Embryonic facial prominence (tissue), 1 donor: Measurements from ENCODE around the gene SPATS2.
"Not testable (repeated sequence)": the region's sequence is repeated elsewhere in the genome, so short reads cannot be mapped to it uniquely, and the experiment has no call there.

Source experiments
- DNase-seq: peaks from one replicate; pipeline ENCODE4 v3.0.0-alpha.2; 2016; ENCODE audit errors: extremely low spot score

SPATS2 gene

DNA sequence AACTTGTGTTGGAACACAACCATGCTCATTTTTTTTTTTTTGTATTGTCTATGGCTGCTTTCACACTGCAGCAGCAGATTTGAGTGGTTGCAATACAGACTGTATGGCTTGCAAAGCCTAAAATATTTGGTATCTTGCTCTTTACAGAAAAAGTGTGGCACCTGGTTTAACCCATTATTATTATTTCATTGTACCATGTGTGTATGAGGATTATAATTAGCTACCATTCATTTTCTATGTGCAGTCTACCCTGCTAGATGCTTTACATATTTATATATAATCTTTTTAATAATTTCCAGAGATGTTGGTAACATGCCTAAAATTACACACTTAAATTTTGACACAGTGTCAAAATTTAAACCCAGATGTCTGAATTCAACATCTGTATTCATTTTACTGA lies 37.7 kb downstream of the SPATS2 start:
- no peak for DNase-seq

DNA sequence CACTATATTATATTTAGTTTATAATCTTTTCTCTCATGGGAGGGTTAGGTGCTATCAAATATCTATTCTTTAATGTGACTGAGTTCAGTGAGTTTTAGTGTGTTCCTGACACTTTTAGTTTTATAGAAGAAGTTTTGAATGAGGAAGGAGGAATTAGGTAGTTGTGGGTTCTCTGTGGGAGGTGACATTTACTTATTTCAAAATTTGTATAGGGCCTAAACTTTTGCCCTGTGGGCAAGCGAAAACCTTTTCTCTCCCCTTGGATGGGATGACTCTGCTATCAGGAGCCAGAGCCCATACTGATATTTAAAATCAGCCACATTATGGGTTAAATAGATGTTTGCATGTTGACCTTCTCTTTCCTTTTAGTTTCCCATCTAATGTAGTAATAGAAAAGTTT lies 43.6 kb downstream of the SPATS2 start:
- DNase-seq: no peak

DNA sequence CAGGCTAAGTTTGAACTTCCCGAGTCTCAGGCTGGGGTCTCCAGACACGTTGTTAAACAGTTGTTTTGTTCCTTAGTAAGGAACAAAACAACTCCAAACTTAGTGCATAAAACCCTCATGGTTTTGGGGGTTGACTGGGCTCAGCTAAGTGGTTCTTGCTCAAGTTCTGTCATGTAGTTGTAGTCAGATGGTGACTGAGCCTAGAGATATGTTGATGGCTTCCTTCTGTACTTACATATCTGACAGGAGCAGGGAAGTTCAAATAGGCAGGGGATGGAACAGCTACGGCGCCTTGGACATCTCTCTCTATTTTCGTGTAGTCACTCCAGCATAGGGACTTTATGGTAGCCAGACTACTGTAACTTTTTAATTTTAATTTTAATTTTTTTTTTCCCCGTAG lies 45.7 kb downstream of the SPATS2 start:
- no peak for DNase-seq

DNA sequence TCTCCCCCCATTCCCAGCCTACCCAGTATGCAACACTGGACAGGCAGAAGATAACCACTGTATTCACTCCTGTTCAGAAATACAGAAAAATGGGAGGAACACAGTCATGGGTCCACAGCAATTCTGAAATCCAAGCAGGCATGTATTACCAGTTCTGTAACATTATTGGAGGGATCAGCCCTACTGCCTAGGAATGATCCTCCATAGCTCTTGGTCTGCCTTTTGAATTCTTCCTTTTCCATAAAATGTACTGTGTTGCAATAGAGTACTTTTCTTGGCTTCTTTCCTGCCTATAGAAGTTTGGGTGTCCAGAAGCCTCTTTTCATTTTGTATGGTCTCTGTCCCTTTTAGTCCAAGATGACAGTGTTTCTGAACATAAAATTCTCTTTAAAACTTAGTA lies 46.5 kb downstream of the SPATS2 start:
- no peak for DNase-seq

DNA sequence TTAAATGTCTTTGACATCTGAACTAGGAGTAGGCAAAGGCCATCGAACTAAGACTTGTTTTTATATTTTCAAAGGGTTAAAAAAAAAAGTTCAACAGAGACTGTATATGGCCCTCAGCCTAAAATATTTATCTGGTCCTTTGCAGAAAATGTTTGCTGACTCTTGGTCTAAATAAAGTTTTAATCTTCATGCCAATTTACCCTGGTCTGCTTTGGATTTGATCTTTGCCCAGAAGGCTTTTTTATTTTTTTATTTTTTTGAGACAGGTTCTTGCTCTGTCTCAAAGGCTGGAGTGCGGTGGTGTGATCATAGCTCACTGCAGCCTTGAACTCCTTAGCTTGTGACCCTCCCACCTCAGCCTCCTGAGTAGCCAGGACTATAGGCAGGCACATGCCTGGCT lies 47.1 kb downstream of the SPATS2 start:
- no peak for DNase-seq

DNA sequence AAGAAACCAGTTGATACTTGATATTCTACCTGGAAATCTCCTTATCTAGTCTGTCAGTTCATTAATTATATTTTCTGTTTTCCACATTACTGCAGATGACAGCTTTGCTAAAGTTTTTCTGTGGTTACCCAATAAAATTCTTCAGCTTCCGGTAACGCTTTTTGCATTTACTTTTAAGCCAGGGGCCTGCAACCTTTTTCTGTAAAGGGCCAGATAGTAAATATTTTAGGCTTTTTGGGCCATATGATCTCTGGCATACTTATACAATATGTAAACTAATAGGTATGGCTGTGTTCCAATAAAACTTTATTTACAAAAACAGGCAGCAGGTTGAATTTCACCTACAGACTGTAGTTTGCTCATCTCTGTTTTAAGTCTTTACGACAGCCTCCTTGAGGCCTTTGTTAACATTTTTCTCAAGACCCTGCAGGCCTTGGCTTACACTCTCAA lies 48.3 kb downstream of the SPATS2 start:
- no peak for DNase-seq

DNA sequence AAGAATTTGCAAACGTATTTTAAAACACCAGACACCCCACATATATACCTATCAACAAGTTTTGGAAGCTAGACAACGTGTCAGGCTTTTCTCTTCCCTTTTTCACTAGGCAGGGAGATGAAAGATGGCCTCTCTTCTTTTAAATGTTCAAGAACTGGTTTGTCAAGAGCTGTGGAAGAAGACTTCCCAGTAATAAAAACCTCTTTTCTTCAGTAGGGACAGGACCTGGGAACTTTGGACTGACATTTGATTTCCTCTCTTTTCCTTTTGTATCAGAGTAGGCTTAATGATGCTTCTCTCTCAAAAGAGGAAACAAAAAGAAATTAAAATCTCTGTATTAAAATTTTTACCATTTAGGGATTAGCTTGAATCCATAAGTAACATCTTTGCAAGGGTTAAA lies 49.6 kb downstream of the SPATS2 start:
- DNase-seq: no peak

DNA sequence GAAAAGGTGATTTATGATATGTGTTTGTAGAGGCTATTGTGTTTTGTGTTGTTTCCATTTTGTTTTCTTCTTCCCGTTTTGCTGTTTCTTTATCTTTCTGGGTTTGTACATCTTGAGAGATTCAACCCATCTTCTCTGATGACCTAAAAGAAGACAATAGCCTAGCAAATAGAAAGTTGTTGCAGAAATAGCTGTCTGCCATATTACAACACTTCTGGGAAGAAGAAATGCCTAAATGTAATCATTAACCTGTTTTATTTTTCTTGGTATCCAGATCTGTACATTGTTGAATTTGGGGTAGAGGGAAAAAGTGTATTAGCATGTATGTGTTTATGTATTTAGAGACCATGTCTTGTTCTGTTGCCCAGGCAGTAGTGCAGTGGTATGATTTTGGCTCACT lies 50.3 kb downstream of the SPATS2 start:
- DNase-seq: no peak

DNA sequence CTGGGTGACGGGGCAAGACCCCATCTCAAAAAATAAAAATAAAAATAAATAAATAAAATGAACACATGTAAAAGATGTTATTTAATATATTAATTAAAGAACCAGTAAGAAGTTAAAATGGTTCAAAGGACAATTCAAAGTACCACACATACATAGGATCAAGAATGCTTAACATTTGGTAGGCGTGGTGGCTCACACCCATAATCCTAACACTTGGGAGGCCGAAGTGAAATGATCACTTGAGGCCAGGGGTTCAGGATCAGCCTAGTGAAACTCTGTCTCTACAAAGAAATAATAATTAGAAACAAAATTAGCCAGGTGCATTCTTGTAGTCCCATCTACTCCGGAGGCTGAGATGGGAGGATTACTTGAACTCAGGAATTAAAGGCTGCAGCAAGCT lies 53.3 kb downstream of the SPATS2 start:
- no peak for DNase-seq

DNA sequence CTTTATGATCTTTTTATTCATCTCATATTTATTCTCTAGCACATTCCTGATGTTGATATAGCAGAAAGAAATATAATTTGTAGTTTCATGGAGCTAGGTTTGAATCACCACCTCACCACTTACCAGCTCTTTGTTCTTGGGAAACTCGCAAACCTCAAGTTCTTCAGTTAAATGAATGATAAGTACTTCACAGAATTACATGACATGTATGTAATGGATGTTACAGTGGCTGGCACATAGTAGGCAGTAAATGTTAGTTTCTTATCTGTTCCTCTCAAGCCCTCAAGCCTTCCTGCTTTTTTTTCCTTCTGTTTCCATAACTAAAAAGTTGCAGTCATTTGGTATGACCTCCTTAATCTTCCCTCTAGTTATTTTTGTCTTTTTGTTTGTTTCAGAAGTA lies 54.9 kb downstream of the SPATS2 start:
- no peak for DNase-seq

DNA sequence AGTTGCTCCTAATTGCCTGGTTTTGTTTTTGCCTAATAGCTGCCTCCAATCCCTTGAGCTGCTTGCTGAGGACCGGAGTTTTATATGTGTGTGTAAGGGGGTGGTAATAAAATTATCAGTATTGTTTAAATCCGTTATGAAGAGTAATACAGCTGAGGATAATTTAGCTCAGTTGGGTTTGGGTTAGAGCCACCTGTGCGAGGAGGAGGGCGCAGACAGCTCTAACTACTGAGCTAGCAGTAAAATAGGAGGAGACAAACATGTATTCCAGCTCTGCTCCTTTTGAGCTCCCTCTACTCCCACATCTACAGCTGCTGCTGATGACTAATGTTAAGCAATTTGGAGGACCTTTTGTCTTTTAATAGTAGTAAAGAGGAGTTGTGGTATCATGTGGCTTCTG lies 61.5 kb downstream of the SPATS2 start:
- DNase-seq: no peak

DNA sequence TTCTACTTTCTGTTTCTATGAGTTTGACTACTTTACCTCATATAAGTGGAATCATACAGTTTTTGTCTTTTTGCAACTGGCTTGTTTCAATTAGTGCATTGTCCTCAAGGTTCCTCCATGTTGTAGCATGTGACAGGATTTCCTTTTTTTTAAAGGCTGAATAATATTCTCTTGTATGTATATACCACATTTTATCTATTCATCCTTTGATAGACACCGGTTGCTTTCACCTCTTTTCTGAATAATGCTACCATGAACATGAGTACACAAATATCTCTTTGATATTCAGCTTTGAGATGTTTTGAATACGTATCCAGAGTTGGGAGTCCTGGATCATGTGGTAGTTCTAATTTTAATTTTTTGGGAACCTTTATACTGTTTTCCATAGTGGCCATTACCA lies 65.4 kb downstream of the SPATS2 start:
- DNase-seq: no peak

DNA sequence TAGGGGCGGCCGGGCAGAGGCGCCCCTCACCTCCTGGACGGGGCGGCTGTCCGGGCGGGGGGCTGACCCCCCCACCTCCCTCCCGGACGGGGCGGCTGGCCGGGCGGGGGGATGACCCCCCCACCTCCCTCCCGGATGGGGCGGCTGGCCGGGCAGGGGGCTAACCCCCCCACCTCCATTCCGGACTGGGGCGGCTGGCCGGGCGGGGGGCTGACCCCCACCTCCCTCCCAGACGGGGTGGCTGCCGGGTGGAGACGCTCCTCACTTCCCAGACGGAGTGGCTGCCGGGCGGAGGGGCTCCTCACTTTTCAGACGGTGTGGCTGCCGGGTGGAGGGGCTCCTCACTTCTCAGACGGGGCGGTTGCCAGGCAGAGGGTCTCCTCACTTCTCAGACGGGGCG lies 69.5 kb downstream of the SPATS2 start:
- DNase-seq: not testable (repeated sequence)

DNA sequence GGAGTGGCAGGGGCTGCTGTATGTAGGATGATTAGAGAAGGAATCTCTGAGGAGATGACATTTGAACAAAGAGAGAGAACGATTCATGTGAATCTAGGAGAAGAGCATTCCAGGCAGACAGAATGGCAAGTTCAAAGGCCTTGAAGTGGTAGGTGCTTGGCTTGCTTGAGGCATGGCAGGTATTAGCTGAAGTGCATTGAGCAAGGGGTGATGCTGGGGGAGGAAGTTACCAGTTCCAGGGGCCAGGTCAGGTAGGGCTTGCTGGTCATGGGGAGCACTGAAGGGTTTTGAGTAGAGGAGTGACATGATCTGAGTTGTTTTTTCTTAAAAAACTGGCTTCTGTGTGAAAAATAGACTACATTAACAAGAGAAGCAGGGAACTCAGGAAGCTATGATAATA lies 71.8 kb downstream of the SPATS2 start:
- no peak for DNase-seq

DNA sequence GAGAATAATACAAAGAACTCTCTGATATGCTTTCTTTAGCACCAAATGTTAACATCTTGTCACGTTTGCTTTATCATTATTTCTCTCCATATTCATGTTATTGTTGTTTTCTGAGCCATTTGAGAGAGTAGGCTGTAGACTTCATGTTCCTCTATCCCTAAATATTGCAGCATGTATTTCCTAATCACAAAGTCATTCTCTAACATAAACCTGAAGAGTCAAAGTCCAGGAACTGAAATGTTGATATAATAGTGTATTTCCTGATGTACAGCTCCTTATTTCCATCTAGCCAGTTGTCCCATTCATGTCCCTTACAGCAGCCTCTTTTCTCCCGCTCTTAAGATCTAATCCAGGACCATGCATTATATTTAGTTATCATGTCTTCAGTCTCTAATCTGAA lies 72.8 kb downstream of the SPATS2 start:
- DNase-seq: no peak

DNA sequence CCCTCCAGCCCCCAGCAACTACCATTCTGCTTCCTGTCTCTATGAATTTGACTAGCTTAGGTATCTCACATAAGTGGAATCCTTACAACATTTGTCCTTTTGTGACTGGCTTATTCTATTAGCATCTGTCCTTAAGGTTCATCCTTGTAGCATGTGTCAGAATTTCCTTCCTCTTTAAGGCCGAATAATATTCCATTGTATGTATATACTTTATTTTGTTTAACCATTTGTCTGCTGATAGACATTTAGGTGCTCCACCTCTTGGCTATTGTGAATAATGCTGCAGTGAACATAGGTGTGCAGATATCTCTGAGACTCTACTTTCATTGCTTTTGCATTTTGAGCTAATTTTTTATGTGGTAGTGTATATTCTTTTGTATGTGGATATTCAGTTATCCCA lies 75.7 kb downstream of the SPATS2 start:
- no peak for DNase-seq

DNA sequence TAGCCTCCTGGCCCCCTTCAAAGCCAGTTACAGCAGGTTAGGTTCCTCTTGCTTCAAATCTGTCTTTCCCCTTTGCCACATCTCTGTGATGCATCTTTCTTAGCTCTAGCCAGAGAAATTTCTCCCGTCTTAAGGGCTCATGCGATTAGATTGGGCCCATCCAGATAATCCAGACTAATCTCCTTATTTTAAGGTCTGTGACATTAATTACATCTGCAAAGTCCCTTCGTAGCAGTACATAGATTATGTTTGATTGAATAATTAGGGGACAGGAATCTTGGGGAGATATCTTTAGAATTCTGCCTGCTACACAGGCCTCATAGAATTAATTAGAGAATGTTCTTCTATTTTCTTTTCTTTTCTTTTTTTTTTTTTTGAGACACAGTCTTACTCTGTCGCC lies 79.3 kb downstream of the SPATS2 start:
- no peak for DNase-seq

DNA sequence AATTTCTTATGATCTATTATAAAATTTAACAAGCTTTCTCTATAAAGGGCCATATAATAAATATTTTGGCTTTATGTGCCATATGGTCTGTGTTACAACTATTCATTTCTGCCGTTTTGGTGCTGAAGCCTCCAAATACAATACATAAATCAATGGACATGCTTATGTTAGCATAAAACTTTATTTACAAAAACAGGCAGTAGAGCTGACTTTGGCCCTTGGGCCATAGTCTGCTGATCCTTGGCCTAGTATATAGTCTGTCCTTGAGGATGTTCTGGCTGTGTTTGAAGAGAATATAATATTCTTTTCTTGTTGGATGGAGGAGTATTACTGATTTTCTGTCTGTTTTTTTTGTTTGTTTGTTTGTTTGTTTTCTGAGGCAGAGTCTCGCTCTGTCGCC lies 81.6 kb downstream of the SPATS2 start:
- DNase-seq: no peak

DNA sequence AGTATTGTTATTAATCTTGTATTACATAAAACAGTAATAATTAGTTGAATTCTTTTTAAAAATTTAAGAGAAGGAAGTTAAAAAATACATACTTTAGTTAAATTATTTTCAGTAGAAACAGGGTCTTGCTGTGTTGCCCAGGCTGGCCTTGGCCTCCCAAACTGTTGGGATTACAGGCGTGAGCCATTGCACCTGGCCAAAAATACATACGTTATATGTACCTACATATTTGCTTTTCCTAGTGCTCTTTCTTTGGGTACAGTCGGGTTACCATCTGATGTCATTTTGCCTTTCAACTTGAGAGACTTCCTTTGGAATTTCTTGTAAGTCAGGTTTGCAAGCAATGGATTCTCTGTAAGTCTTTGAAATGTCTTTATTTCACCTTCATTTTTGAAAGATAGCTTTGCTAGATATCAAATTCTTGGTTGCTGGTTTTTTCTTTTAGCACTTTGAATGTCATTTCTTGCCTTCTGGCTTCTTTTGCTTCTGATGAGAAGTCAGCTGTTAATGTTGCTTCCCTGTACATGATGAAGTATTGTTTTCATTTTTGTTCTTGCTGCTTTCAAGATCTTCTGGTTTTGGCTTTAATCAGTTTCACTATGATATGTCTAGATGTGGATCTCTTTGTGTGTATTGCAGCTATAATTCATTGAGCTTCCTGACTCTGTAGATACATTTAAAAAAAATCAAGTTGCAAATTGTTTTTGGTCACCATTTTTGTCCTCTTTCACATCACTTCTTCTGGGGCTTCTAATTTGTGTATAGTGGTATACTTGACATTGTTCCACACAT lies 84.4 kb downstream of the SPATS2 start:
- no peak for DNase-seq

DNA sequence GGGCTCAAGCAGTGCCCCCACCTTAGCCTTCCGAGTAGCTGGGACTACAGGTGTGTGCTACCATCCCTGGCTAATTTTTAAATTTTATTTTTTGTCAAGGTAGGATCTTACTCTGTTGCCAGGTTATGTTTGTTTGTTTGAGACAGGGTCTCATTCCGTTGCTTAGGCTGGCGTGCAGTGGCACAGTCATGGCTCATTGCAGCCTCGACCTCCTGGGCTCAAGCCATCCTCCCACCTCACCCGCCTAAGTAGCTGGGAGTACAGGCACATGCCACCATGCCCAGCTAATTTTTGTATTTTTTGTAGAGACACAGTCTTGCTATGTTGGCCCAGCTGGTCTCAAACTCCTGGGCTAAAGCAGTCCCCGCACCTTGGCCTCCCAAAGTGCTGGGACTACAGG lies 88.2 kb downstream of the SPATS2 start:
- no peak for DNase-seq

DNA sequence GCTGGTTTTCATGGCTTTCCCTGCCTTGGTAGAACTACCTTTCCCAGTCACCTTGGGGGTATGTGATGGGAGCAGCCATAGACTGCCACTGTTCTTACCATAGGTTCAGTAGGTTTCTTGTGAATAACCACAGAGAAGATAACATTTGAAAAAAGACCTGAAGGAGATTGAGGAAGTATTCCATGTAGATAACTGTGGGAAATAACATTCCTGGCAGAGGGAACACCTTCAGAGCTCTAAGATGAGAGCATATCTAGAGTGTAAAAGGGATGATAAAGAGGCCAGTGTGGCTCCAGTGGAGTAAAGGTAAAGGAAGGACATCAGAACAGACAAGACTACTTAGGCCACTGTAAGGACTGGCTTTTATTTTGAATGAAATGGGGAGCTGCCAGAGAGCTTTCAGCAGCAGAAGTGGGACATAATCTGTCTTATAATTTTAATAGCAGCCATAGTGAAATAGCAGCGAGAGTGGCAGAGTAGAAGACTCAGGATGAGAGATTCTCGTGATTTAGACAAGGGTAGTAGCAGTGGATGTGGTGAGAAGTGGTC lies 88.9 kb downstream of the SPATS2 start:
- no peak for DNase-seq

DNA sequence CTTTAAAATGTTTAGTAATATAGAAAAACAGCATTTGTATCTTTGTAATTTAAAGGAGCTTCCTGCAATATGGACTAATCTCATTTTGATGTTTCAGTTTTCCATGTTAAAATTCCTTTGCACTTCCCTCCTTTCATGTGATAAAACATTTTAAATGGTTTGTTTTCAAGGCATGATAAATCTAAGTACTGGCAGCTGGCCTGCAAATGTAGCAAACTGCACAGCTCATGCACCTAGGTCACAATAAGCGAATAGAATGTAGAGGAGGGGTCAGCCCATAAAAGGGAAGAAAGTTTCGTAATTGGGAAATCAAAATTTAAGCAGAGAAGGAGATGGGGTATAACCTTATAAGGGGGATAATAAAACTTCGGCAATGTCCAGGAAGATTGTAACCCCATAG lies 91.6 kb downstream of the SPATS2 start:
- no peak for DNase-seq

DNA sequence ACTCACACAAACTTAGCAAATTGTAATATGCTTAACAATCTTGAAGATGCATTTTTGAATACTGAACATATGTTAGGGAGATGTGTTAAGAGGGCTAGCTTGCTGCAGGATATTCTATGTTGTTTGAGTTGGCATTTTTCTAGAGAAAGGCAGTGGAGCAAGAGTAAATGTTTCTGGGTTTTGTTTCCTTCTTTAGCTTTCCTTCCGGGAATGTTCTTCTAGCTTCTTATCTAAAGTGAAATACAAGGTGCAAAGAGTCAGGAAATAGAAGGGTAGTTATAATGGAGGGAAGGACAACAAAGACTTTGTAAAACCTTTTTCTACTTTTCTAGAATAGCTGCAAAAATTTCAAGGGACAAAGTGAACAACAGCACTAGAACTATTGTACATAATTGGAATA lies 94.0 kb downstream of the SPATS2 start:
- DNase-seq: no peak
